HFFc6 (cell line): Measurements from ENCODE around the gene ITGAX. TPM values are rescaled to one million over a fixed set of nuclear protein-coding genes. Genes with fewer than 3 reads are reported as not detected.
A peak's percentile ranks its signal among the peaks of the same experiment; 100 is the strongest.
"Not testable (repeated sequence)": the region's sequence is repeated elsewhere in the genome, so short reads cannot be mapped to it uniquely, and the experiment has no call there.

Experiments
- DNase-seq: peaks from one replicate; pipeline ENCODE4 v3.0.0-alpha.2; 2018
- H3K27ac Mint-ChIP-seq: 2 replicates; pipeline ENCODE4 v1.8.0; 2020; ENCODE audit warnings: mild to moderate bottlenecking, mixed read lengths
- H3K27me3 Mint-ChIP-seq: 2 replicates; pipeline ENCODE4 v1.8.0; 2021; ENCODE audit warnings: mild to moderate bottlenecking, moderate library complexity, mixed read lengths; ENCODE audit not compliant: insufficient read depth
- H3K36me3 Mint-ChIP-seq: 2 replicates; pipeline ENCODE4 v1.8.0; 2021; ENCODE audit warnings: low read depth, mixed read lengths
- H3K4me1 Mint-ChIP-seq: 2 replicates; pipeline ENCODE4 v1.8.0; 2020; ENCODE audit warnings: low read depth, mixed read lengths
- H3K4me3 Mint-ChIP-seq: 2 replicates; pipeline ENCODE4 v1.8.0; 2020; ENCODE audit warnings: mild to moderate bottlenecking, moderate library complexity, mixed read lengths
- H3K9me3 Mint-ChIP-seq: 2 replicates; pipeline ENCODE4 v1.8.0; 2020; ENCODE audit warnings: mild to moderate bottlenecking, mixed read lengths
- CTCF ChIP-seq: fragments of 200-600 bp; sonication (generic); IDR thresholded peaks from 2 replicates; pipeline ENCODE4 v1.5.0; 2021; ENCODE audit warnings: antibody characterized with exemption, mild to moderate bottlenecking
- total RNA-seq, 6 experiments: library from RNA; stranded (reverse); fragmentation: NEBNext Ultra II Directional; extraction: Animal tissue kit (Norgen Biotek cat#: 25700); gene quantifications; 2 replicates in 1 of 6; 3 replicates in 5 of 6; pipeline ENCODE4 v1.2.3, GENCODE V29; 2021

ITGAX gene
- total RNA-seq, 6 experiments from 2014 or later = not detected

- Mint-ChIP-seq H3K36me3 (0 out of 2 replicates have a peak, but pooled peaks cover 3% of the 10 kb centered on the region), H3K9me3 (no peaks in the 10 kb centered on the region), H3K27ac (no peak overlapping the region), H3K4me3 (no peak overlapping the region), H3K27me3 (peaks cover 49% of the 10 kb centered on the region), H3K4me1 (peaks cover 7% of the 10 kb centered on the region)
- no peak for DNase-seq
- TF ChIP-seq CTCF = no peak
Observed at GRCh38 chr16:31331807-31332301, 23.1 kb upstream of the ITGAX start.

DNA sequence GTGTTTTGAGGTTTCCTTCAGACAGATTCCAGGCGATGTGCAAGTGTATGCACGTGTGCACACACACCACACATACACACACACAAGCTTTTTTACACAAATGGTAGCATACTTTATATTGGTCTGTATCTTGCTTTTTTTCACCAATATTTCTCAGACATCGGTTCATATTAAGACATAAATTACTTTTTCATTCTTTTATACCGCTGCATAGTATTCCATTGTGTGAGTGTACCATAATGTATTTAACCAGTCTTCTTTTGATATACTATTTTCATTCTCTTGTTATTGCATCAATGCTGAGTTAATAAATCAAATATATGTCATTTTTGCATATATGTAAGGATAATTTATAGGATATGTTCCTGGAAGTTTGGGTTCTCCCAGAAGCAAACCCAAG lies 22.4 kb upstream of the ITGAX start:
- DNase-seq = no peak
- no peak overlapping the region for H3K4me3 Mint-ChIP-seq
- H3K36me3 Mint-ChIP-seq = 0 out of 2 replicates have a peak, but pooled peaks cover 3% of the 10 kb centered on the region
- TF ChIP-seq CTCF = no peak
- H3K27ac Mint-ChIP-seq = no peak overlapping the region
- peaks cover 48% of the 10 kb centered on the region for H3K27me3 Mint-ChIP-seq
- H3K4me1 Mint-ChIP-seq = peaks cover 7% of the 10 kb centered on the region
- no peaks in the 10 kb centered on the region for H3K9me3 Mint-ChIP-seq

GRCh38 chr16:31333686-31334649 lies 21.0 kb upstream of the ITGAX start:
- TF ChIP-seq CTCF = peak; percentile 35; the same call in 1 of the 2 replicates
- H3K27ac Mint-ChIP-seq = no peak overlapping the region
- 0 out of 2 replicates have a peak, but pooled peaks cover 3% of the 10 kb centered on the region for H3K36me3 Mint-ChIP-seq
- H3K27me3 Mint-ChIP-seq = peaks cover 44% of the 10 kb centered on the region
- no peak overlapping the region for H3K4me3 Mint-ChIP-seq
- H3K9me3 Mint-ChIP-seq = no peaks in the 10 kb centered on the region
- DNase-seq = peak; percentile 31
- H3K4me1 Mint-ChIP-seq = peaks cover 7% of the 10 kb centered on the region

GRCh38 chr16:31334934-31335333 lies 20.0 kb upstream of the ITGAX start:
- Mint-ChIP-seq H3K9me3 (no peaks in the 10 kb centered on the region), H3K4me3 (no peak overlapping the region), H3K4me1 (peaks cover 7% of the 10 kb centered on the region), H3K27me3 (peaks cover 42% of the 10 kb centered on the region), H3K27ac (no peak overlapping the region), H3K36me3 (0 out of 2 replicates have a peak, but pooled peaks cover 3% of the 10 kb centered on the region)
- no peak for TF ChIP-seq CTCF
- DNase-seq = no peak

GRCh38 chr16:31335431-31335830 lies 19.5 kb upstream of the ITGAX start:
- H3K36me3 Mint-ChIP-seq = 0 out of 2 replicates have a peak, but pooled peaks cover 3% of the 10 kb centered on the region
- DNase-seq = no peak
- H3K4me1 Mint-ChIP-seq = peaks cover 6% of the 10 kb centered on the region
- H3K9me3 Mint-ChIP-seq = no peaks in the 10 kb centered on the region
- no peak overlapping the region for H3K27ac Mint-ChIP-seq
- peaks cover 37% of the 10 kb centered on the region for H3K27me3 Mint-ChIP-seq
- H3K4me3 Mint-ChIP-seq = no peak overlapping the region
- no peak for TF ChIP-seq CTCF

- H3K27ac Mint-ChIP-seq, DNase-seq, H3K4me1 Mint-ChIP-seq, H3K9me3 Mint-ChIP-seq, H3K36me3 Mint-ChIP-seq, H3K4me3 Mint-ChIP-seq: not testable (repeated sequence)
- peaks cover 29% of the 10 kb centered on the region for H3K27me3 Mint-ChIP-seq
Observed at GRCh38 chr16:31338166-31338685, 16.8 kb upstream of the ITGAX start.
